ENCODE results near the gene PRR22.

DNA sequence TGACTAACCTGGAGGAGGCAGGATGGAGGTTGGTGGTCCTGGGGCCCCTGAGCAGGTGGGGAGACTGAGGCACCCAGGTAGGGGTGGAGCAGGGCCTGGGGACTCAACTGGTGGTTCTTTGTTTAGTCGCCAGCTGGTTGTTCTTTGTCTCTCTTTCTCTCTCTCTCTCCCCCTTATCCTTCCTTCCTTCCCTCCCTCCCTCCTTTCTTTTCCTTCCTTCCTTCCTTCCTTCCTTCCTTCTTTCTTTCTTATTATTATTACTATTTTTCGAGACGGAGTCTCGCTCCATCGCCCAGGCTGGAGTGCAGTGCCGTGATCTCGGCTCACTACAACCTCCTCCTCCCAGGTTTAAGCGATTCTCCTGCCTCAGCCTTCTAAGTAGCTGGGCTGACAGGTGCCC, 13.7 kb upstream of the PRR22 start:
- TF ChIP-seq, protein P1, sequence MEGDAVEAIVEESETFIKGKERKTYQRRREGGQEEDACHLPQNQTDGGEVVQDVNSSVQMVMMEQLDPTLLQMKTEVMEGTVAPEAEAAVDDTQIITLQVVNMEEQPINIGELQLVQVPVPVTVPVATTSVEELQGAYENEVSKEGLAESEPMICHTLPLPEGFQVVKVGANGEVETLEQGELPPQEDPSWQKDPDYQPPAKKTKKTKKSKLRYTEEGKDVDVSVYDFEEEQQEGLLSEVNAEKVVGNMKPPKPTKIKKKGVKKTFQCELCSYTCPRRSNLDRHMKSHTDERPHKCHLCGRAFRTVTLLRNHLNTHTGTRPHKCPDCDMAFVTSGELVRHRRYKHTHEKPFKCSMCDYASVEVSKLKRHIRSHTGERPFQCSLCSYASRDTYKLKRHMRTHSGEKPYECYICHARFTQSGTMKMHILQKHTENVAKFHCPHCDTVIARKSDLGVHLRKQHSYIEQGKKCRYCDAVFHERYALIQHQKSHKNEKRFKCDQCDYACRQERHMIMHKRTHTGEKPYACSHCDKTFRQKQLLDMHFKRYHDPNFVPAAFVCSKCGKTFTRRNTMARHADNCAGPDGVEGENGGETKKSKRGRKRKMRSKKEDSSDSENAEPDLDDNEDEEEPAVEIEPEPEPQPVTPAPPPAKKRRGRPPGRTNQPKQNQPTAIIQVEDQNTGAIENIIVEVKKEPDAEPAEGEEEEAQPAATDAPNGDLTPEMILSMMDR (IDR thresholded peaks at IDR 0.05): no peak
- no peak for TF ChIP-seq POLR2A (IDR thresholded peaks at IDR 0.05)
